ENCODE measurements around the gene GNAZ. TPM values are rescaled to one million over a fixed set of nuclear protein-coding genes. Genes with fewer than 3 reads are reported as not detected.

The GNAZ gene
- total RNA-seq, 1 donor: 1.3 TPM

DNA sequence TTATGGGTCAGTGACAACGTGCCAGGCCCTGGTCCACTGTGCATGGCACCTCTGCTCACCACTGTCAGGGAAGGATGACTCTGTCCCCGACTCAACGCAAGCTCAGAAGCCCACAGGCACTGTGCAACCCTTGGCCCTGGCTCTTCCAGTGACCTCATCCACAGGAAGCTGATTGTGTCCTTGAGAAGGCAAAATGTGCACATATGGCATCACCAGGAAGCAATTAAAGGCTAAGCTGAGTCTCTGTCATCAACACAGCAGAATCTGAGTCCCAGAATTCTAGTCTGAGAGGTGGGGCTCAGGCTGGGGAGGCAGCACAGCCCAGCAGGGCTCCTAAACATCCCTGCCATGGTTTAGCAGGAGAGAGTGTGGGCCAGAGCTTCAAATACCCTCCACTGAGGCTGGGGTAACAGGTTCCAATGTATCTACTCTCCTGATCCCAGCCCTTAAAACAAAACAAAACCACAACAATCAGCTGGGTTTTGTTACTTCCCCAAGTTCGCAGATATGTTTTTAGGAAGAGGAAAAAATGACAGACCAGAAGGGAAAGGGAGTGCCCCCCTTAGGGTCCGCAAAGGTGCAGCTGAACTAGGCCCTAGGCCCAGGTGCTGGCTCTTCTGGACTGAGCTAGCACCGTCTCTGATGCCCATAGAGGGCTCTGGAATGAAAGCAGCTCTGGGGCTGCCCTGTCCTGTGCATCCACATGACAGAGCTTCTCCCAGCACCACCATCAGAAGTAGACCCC, 33.5 kb upstream of the GNAZ start:
- TF ChIP-seq, protein P1, sequence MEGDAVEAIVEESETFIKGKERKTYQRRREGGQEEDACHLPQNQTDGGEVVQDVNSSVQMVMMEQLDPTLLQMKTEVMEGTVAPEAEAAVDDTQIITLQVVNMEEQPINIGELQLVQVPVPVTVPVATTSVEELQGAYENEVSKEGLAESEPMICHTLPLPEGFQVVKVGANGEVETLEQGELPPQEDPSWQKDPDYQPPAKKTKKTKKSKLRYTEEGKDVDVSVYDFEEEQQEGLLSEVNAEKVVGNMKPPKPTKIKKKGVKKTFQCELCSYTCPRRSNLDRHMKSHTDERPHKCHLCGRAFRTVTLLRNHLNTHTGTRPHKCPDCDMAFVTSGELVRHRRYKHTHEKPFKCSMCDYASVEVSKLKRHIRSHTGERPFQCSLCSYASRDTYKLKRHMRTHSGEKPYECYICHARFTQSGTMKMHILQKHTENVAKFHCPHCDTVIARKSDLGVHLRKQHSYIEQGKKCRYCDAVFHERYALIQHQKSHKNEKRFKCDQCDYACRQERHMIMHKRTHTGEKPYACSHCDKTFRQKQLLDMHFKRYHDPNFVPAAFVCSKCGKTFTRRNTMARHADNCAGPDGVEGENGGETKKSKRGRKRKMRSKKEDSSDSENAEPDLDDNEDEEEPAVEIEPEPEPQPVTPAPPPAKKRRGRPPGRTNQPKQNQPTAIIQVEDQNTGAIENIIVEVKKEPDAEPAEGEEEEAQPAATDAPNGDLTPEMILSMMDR (IDR thresholded peaks at IDR 0.05; ENCODE audit: insufficient read depth, low read depth, low read length): no peak
- no peak overlapping the region for H3K4me3 ChIP-seq (ENCODE audit: low read depth, low read length)
- peak; percentile 2 for DNase-seq (ENCODE audit: low read depth)

DNA sequence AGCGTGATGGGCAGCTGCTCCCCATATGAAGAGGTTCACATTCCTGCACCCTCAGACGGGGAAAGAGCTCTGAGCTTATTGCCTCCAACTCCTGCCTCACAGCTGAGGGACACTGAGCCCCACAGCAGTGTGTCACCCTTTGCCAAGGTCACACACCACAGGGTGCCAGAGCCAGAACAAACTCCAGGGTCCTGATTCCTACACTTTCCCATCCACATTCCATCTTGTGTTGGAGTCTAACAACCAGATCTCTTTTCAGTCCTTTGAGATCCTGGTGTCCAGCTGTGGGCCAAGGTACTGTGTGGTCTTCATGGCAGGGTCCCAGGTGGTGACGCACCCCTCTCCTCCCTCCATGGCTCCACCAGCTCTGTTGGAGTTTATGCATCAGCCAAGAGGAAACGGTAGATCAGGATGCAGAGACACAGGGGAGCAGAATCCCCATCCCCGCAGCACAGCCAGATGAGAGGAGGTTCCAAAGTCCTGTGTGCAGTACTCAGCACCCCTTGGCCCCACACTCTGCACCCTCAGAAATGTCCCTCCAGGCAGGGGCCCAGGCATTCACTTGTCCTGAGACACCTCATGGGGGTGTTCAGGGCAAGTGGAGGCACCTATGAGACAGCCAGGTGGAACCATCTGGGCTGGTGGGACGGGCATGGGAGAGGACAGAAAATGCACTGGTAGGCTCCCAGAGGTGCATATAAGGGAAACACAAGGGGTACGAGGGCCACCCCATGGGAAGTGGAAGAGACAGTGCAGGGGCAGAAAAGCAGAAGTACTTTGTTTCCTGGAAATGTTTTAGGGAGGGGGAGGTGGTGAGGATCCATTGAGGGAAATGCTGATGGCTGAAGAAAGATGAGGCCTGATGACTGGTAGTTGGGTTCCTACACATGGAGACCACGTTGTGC, 32.6 kb upstream of the GNAZ start:
- DNase-seq (ENCODE audit: low read depth): no peak
- TF ChIP-seq, protein P1 (IDR thresholded peaks at IDR 0.05; ENCODE audit: insufficient read depth, low read depth, low read length): no peak
- no peak overlapping the region for H3K4me3 ChIP-seq (ENCODE audit: low read depth, low read length)

GRCh38 chr22:23038334-23038642, 32.0 kb upstream of the GNAZ start:
- DNase-seq (ENCODE audit: low read depth): no peak
- TF ChIP-seq, protein P1 (IDR thresholded peaks at IDR 0.05; ENCODE audit: insufficient read depth, low read depth, low read length): no peak
- H3K4me3 ChIP-seq (ENCODE audit: low read depth, low read length): no peak overlapping the region

- DNase-seq (ENCODE audit: low read depth): no peak
- H3K4me3 ChIP-seq (ENCODE audit: low read depth, low read length): no peak overlapping the region
- TF ChIP-seq, protein P1 (IDR thresholded peaks at IDR 0.05; ENCODE audit: insufficient read depth, low read depth, low read length): no peak
These were observed 31.4 kb upstream of the GNAZ start for GRCh38 chr22:23038902-23039301.

- TF ChIP-seq, protein P1 (IDR thresholded peaks at IDR 0.05; ENCODE audit: insufficient read depth, low read depth, low read length): no peak
- no peak for DNase-seq (ENCODE audit: low read depth)
- H3K4me3 ChIP-seq (ENCODE audit: low read depth, low read length): no peak overlapping the region
These were observed 28.1 kb upstream of the GNAZ start for GRCh38 chr22:23042179-23042578.

DNA sequence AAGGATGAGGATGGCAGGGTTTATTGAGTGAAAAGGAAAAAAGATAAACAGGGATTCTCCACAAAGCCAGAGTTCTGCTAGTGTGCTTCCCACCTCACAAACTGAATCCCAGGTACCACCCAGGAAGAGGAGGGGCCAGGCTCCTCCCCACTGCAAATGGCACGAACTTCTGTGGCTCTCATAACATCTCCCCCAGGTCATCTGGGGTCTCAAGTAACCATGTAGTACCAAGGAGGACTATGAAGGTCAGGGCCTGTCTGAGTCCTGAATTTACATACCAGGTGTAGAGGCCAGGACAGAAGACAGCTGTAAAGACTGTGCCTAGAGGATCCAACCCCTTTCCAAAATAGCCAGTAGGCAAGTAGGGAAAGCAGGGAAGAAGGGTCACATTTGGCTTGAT, 25.7 kb upstream of the GNAZ start:
- H3K4me3 ChIP-seq (ENCODE audit: low read depth, low read length): no peak overlapping the region
- TF ChIP-seq, protein P1 (IDR thresholded peaks at IDR 0.05; ENCODE audit: insufficient read depth, low read depth, low read length): no peak
- no peak for DNase-seq (ENCODE audit: low read depth)

All from fibroblast of villous mesenchyme (primary cell).